HL-60 (cell line): ENCODE measurements around the gene CDK6.

ENCODE experiments used
- DNase-seq, 2 experiments: peaks; one replicate each; pipeline ENCODE4 v3.0.0-alpha.2; 2010 to 2020; ENCODE audit warnings: low read depth in 1 of 2, low spot score in 1 of 2
- H3K27ac ChIP-seq: fragments of 250-450 bp; sonication (Bioruptor Pico); replicated peaks from 2 replicates; pipeline ENCODE4 v1.5.1; 2020; ENCODE audit warnings: mild to moderate bottlenecking, moderate library complexity
- H3K27me3 ChIP-seq: fragments of 250-450 bp; sonication (Bioruptor Pico); 2 replicates; pipeline ENCODE4 v1.5.1; 2021; ENCODE audit warnings: mild to moderate bottlenecking, moderate library complexity; ENCODE audit not compliant: insufficient read depth, poor library complexity, severe bottlenecking
- H3K4me3 ChIP-seq: replicated peaks from 2 replicates; pipeline ENCODE4 v1.5.1; 2011; ENCODE audit warnings: mild to moderate bottlenecking, control low read depth, low read length; ENCODE audit not compliant: insufficient read depth
- CTCF ChIP-seq: IDR thresholded peaks from one replicate; pipeline ENCODE4 v1.5.1; 2011; ENCODE audit warnings: low read length, control low read depth, inconsistent platforms; ENCODE audit not compliant: insufficient read depth
- GABPA ChIP-seq: IDR thresholded peaks from 2 replicates; pipeline ENCODE4 v1.6.1; 2012; ENCODE audit warnings: low read depth
- POLR2AphosphoS5 ChIP-seq: IDR thresholded peaks from 2 replicates; pipeline ENCODE4 v1.6.1; 2012; ENCODE audit warnings: low read depth
- REST ChIP-seq: IDR thresholded peaks from 2 replicates; pipeline ENCODE4 v1.6.1; 2012; ENCODE audit warnings: low read depth; ENCODE audit not compliant: insufficient replicate concordance
- SPI1 ChIP-seq: IDR thresholded peaks from 2 replicates; pipeline ENCODE4 v1.6.1; 2012; ENCODE audit warnings: low read depth, mild to moderate bottlenecking, borderline replicate concordance

CDK6 gene

GRCh38 chr7:92639213-92639896, 197.0 kb downstream of the CDK6 start:
- Histone ChIP-seq H3K27ac (peak overlapping the region; percentile 58), H3K27me3 (no peaks in the 10 kb centered on the region), H3K4me3 (no peak overlapping the region)
- DNase-seq: peak in 1 of 2 experiments; percentile 11
- TF ChIP-seq POLR2AphosphoS5 (peak; percentile 51), REST (no peak), CTCF (no peak), GABPA (no peak), SPI1 (no peak)

- TF ChIP-seq GABPA: no peak
- TF ChIP-seq CTCF: no peak
- TF ChIP-seq SPI1: no peak
- no peak for TF ChIP-seq POLR2AphosphoS5
- no peak for TF ChIP-seq REST
- Histone ChIP-seq H3K27ac (peak overlapping the region; percentile 45), H3K27me3 (no peaks in the 10 kb centered on the region), H3K4me3 (no peak overlapping the region)
- no peak for DNase-seq
Measured at GRCh38 chr7:92636018-92636560, 200.3 kb downstream of the CDK6 start.

GRCh38 chr7:92635538-92635937, 200.8 kb downstream of the CDK6 start:
- no peak for DNase-seq
- Histone ChIP-seq H3K27ac (peak overlapping the region; percentile 45), H3K27me3 (no peaks in the 10 kb centered on the region), H3K4me3 (no peak overlapping the region)
- TF ChIP-seq GABPA (no peak), CTCF (no peak)
